Measurements from ENCODE around the gene ZNF48.

DNA sequence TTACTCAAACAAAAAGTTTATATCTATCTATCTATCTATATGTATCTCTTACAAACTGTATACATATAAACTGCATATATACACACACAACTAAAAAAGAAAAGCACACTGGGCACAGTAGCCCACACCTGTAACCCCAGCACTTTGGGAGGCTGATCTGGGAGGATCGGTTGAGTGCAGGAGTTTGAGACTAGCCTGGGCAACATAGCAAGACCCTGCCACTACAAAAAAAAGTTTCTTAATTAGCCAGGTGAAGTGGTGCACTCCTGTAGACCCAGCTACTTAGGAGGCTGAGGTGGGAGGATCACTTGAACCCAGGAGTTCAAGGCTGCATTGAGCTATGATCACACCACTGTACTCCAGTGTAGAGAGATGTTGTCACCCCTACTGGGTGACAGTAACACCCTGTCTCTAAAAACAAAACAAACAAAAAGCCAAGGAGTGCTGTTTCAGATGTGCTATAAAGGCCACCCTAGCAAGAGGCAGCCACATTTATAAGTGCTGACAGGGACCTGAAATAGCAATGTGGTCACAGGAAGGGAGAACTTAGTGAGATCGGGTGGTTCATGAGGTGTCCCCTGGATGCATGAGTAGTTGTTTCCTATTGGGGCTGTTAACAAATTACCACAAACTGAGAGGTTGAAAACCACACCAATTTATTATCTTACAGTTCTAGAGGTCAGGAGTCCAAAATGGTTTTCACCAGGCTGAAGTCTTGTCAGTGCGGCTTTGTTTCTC, 44.9 kb upstream of the ZNF48 start:
- TF ChIP-seq, protein P1, sequence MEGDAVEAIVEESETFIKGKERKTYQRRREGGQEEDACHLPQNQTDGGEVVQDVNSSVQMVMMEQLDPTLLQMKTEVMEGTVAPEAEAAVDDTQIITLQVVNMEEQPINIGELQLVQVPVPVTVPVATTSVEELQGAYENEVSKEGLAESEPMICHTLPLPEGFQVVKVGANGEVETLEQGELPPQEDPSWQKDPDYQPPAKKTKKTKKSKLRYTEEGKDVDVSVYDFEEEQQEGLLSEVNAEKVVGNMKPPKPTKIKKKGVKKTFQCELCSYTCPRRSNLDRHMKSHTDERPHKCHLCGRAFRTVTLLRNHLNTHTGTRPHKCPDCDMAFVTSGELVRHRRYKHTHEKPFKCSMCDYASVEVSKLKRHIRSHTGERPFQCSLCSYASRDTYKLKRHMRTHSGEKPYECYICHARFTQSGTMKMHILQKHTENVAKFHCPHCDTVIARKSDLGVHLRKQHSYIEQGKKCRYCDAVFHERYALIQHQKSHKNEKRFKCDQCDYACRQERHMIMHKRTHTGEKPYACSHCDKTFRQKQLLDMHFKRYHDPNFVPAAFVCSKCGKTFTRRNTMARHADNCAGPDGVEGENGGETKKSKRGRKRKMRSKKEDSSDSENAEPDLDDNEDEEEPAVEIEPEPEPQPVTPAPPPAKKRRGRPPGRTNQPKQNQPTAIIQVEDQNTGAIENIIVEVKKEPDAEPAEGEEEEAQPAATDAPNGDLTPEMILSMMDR (IDR thresholded peaks at IDR 0.05 in 8 of 11, conservative IDR thresholded peaks at IDR 0.05 in 3 of 11) = no peak
- TF ChIP-seq POLR2A (IDR thresholded peaks at IDR 0.05) = no peak

Measured in spleen (tissue), 7 donors.